ENCODE data around the gene SYS1.

DNA sequence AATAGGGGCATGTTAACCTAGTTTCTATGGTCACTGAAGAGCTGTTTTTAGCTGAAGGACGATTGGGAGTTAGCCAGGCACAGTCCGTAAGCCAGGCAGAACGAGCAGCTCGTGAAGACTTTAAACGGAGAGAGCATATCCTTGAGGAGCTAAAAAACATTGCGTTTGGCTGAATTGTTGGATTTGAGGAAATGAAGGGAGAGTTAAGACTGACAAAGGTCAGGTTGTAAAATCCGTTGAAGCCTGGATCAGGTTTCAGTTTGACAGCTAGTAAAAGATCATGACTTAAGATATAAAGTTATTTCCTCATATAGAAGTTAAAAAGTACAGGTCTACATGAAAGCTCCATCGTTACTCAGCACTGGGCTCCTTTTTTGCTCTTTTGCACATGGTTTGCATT lies 47.9 kb downstream of the SYS1 start:
- no peak for TF ChIP-seq CTCF (IDR thresholded peaks at IDR 0.05; ENCODE audit: insufficient read depth, low read depth, low read length)
- no peak for TF ChIP-seq EZH2 (IDR thresholded peaks at IDR 0.05; ENCODE audit: insufficient read depth, low read length)
